ENCODE measurements around the gene CNTNAP5.

DNA sequence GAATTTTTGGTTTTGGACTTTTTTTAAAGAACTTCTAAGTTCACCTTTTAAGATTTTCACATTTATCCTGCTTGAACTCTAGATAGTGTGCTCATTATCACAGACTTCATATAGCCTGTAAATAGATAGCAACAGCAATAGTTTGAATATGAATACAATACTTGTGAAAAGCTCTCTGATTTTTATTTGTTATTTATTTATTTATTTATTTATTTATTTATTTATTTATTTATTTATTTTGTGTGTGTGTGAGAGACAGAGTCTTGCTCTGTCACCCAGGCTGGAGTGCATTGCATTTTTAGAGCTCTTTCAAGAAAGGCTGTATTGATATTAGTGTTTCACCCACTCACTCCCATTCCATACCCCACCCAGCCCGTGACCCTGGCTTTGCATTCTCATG, 153.6 kb downstream of the CNTNAP5 start:
- TF ChIP-seq, protein P1, sequence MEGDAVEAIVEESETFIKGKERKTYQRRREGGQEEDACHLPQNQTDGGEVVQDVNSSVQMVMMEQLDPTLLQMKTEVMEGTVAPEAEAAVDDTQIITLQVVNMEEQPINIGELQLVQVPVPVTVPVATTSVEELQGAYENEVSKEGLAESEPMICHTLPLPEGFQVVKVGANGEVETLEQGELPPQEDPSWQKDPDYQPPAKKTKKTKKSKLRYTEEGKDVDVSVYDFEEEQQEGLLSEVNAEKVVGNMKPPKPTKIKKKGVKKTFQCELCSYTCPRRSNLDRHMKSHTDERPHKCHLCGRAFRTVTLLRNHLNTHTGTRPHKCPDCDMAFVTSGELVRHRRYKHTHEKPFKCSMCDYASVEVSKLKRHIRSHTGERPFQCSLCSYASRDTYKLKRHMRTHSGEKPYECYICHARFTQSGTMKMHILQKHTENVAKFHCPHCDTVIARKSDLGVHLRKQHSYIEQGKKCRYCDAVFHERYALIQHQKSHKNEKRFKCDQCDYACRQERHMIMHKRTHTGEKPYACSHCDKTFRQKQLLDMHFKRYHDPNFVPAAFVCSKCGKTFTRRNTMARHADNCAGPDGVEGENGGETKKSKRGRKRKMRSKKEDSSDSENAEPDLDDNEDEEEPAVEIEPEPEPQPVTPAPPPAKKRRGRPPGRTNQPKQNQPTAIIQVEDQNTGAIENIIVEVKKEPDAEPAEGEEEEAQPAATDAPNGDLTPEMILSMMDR (IDR thresholded peaks at IDR 0.05): no peak
- TF ChIP-seq POLR2A (IDR thresholded peaks at IDR 0.05; ENCODE audit: low read depth) (no peak), POLR2AphosphoS5 (IDR thresholded peaks at IDR 0.05) (no peak)

Data from esophagus muscularis mucosa (tissue), 3 donors.